ENCODE results near the gene FMNL1.

Gene FMNL1

DNA sequence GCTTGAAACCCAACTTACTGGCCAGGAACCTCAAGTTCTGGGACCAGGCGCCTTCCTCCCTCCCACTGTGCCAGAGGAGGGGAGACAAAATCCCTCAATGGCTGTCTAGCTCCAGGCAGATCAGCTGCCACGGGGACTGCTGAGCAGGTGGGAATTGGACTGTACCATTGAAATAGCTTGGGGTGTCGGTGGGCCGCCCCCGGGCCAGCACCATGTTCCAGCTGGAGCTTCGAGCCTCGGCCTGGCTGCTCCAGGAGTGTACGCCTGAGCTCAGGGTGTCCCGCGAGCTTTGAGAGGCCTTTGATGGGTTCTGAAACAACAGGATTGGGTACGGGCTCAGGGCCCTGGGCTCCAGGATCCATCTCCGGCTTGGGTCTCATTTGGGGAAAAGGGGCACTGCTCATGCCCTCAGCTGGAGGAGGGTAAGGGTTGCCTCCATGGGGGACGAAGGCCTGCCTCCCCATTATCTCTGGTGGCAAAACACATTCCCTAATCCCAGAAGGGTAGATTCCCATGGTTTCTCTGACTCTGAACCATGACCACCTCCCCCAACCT, 44.8 kb downstream of the FMNL1 start:
- Histone ChIP-seq H3K27ac (ENCODE audit: low read depth, low read length) (peak overlapping the region; percentile 32), H3K4me1 (ENCODE audit: control insufficient read depth in 1 of 2, insufficient read depth in 2 of 2, low read length in 2 of 2) (peaks cover 43 to 45% of the 10 kb centered on the region in 2 donors), H3K9me3 (ENCODE audit: control insufficient read depth in 1 of 2, low read length in 2 of 2) (no peaks in the 10 kb centered on the region), H3K36me3 (ENCODE audit: control insufficient read depth in 1 of 2, insufficient read depth in 2 of 2, low read length in 2 of 2) (peaks cover 40 to 74% of the 10 kb centered on the region in 2 donors), H3K4me3 (ENCODE audit: low read depth in 1 of 2, low read length in 2 of 2) (no peak overlapping the region), H3K27me3 (ENCODE audit: control insufficient read depth in 1 of 2, insufficient read depth in 2 of 2, low read length in 2 of 2) (no peaks in the 10 kb centered on the region), H3K9ac (ENCODE audit: low read depth in 1 of 2, low read length in 2 of 2) (peak overlapping the region in 1 of 2 donors; percentile 15)

- no peak overlapping the region for H3K27ac ChIP-seq (ENCODE audit: low read depth, low read length)
- no peaks in the 10 kb centered on the region for H3K9me3 ChIP-seq (ENCODE audit: control insufficient read depth in 1 of 2, low read length in 2 of 2)
- H3K27me3 ChIP-seq (ENCODE audit: control insufficient read depth in 1 of 2, insufficient read depth in 2 of 2, low read length in 2 of 2), result no peaks in the 10 kb centered on the region
- H3K36me3 ChIP-seq (ENCODE audit: control insufficient read depth in 1 of 2, insufficient read depth in 2 of 2, low read length in 2 of 2), result peaks cover 40 to 80% of the 10 kb centered on the region in 2 donors
- peaks cover 37 to 39% of the 10 kb centered on the region in 2 donors for H3K4me1 ChIP-seq (ENCODE audit: control insufficient read depth in 1 of 2, insufficient read depth in 2 of 2, low read length in 2 of 2)
- H3K4me3 ChIP-seq (ENCODE audit: low read depth in 1 of 2, low read length in 2 of 2), result no peak overlapping the region
- no peak overlapping the region for H3K9ac ChIP-seq (ENCODE audit: low read depth in 1 of 2, low read length in 2 of 2)
These were observed 45.9 kb downstream of the FMNL1 start for GRCh38 chr17:45267436-45268055.

DNA sequence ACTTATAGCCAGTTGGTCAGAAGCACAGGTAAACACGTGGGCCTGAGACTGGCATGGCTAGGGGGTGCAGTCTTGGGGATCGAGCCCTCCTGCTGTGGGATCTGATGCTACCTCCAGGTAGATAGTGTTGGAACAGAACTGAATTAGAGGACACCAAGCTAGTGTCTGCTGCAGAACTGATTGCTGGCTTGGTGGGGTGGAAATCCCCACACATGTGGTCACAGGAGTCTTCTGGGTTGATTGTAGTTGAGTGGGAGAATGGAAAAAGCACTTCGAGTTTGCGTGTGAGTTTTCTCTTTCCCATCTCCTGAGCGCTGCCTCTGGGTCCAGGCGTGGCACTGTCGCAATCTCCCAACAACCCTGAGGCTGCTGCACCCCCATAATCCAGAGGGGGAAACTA, 48.2 kb downstream of the FMNL1 start:
- Histone ChIP-seq H3K9me3 (ENCODE audit: control insufficient read depth in 1 of 2, low read length in 2 of 2) (no peaks in the 10 kb centered on the region), H3K27ac (ENCODE audit: low read depth, low read length) (no peak overlapping the region), H3K9ac (ENCODE audit: low read depth in 1 of 2, low read length in 2 of 2) (no peak overlapping the region), H3K4me3 (ENCODE audit: low read depth in 1 of 2, low read length in 2 of 2) (no peak overlapping the region), H3K4me1 (ENCODE audit: control insufficient read depth in 1 of 2, insufficient read depth in 2 of 2, low read length in 2 of 2) (peaks cover 15% of the 10 kb centered on the region in 2 donors), H3K36me3 (ENCODE audit: control insufficient read depth in 1 of 2, insufficient read depth in 2 of 2, low read length in 2 of 2) (peaks cover 42 to 81% of the 10 kb centered on the region in 2 donors), H3K27me3 (ENCODE audit: control insufficient read depth in 1 of 2, insufficient read depth in 2 of 2, low read length in 2 of 2) (no peaks in the 10 kb centered on the region)

- Histone ChIP-seq H3K9me3 (ENCODE audit: control insufficient read depth in 1 of 2, low read length in 2 of 2) (no peaks in the 10 kb centered on the region), H3K27me3 (ENCODE audit: control insufficient read depth in 1 of 2, insufficient read depth in 2 of 2, low read length in 2 of 2) (no peaks in the 10 kb centered on the region), H3K36me3 (ENCODE audit: control insufficient read depth in 1 of 2, insufficient read depth in 2 of 2, low read length in 2 of 2) (peaks cover 41 to 78% of the 10 kb centered on the region in 2 donors), H3K4me1 (ENCODE audit: control insufficient read depth in 1 of 2, insufficient read depth in 2 of 2, low read length in 2 of 2) (peaks cover 10 to 12% of the 10 kb centered on the region in 2 donors), H3K4me3 (ENCODE audit: low read depth in 1 of 2, low read length in 2 of 2) (no peak overlapping the region), H3K9ac (ENCODE audit: low read depth in 1 of 2, low read length in 2 of 2) (no peak overlapping the region), H3K27ac (ENCODE audit: low read depth, low read length) (no peak overlapping the region)
These were observed 49.2 kb downstream of the FMNL1 start for GRCh38 chr17:45270828-45271418.

DNA sequence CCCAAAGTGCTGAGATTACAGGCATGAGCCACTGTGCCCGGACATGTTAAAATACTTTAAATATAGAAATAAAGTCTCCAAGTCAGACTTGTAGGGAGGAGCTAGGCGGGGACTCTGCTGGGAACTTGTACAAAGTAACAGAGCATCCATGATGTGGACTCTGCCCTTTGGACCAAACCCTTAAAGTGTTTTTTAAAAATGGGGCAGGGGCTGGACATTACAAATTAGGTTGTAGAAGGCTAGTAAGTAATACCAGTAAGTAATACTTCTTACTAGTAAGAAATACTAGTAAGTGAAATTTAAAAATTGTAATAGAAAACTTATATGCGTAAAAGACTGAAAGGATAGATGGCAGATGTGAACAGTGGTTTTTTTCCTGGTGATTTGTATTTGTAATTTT, 49.9 kb downstream of the FMNL1 start:
- Histone ChIP-seq H3K4me1 (ENCODE audit: control insufficient read depth in 1 of 2, insufficient read depth in 2 of 2, low read length in 2 of 2) (peaks cover 9 to 10% of the 10 kb centered on the region in 2 donors), H3K27me3 (ENCODE audit: control insufficient read depth in 1 of 2, insufficient read depth in 2 of 2, low read length in 2 of 2) (no peaks in the 10 kb centered on the region), H3K9me3 (ENCODE audit: control insufficient read depth in 1 of 2, low read length in 2 of 2) (no peaks in the 10 kb centered on the region), H3K27ac (ENCODE audit: low read depth, low read length) (no peak overlapping the region), H3K4me3 (ENCODE audit: low read depth in 1 of 2, low read length in 2 of 2) (no peak overlapping the region), H3K36me3 (ENCODE audit: control insufficient read depth in 1 of 2, insufficient read depth in 2 of 2, low read length in 2 of 2) (peaks cover 38 to 72% of the 10 kb centered on the region in 2 donors), H3K9ac (ENCODE audit: low read depth in 1 of 2, low read length in 2 of 2) (no peak overlapping the region)

DNA sequence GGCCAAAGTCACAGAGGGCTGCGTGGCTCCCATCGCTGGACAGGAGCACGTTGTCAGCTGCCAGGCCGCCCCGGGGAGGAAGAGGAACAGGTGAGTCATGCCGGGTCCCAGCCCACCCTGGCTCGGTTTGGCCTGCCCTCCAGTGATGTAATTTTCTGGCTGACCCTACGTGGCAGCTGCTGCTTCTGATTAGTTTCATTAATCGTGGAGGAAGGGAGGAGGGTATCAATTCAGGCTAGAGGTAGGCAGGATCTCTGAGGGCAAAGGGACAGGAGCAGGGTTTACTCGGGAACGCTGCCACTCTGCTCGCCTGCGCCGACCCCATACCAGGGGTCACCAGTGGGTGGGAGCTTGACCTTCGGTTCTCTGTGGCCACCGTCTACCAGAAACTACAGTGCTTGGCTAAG, 51.9 kb downstream of the FMNL1 start:
- no peak overlapping the region for H3K9ac ChIP-seq (ENCODE audit: low read depth in 1 of 2, low read length in 2 of 2)
- no peak overlapping the region for H3K4me3 ChIP-seq (ENCODE audit: low read depth in 1 of 2, low read length in 2 of 2)
- H3K27ac ChIP-seq (ENCODE audit: low read depth, low read length), result no peak overlapping the region
- no peaks in the 10 kb centered on the region for H3K9me3 ChIP-seq (ENCODE audit: control insufficient read depth in 1 of 2, low read length in 2 of 2)
- H3K27me3 ChIP-seq (ENCODE audit: control insufficient read depth in 1 of 2, insufficient read depth in 2 of 2, low read length in 2 of 2), result no peaks in the 10 kb centered on the region
- peaks cover 19 to 20% of the 10 kb centered on the region in 2 donors for H3K4me1 ChIP-seq (ENCODE audit: control insufficient read depth in 1 of 2, insufficient read depth in 2 of 2, low read length in 2 of 2)
- H3K36me3 ChIP-seq (ENCODE audit: control insufficient read depth in 1 of 2, insufficient read depth in 2 of 2, low read length in 2 of 2), result peaks cover 27 to 52% of the 10 kb centered on the region in 2 donors

GRCh38 chr17:45274033-45274432, 52.3 kb downstream of the FMNL1 start:
- peaks cover 27 to 48% of the 10 kb centered on the region in 2 donors for H3K36me3 ChIP-seq (ENCODE audit: control insufficient read depth in 1 of 2, insufficient read depth in 2 of 2, low read length in 2 of 2)
- no peaks in the 10 kb centered on the region for H3K27me3 ChIP-seq (ENCODE audit: control insufficient read depth in 1 of 2, insufficient read depth in 2 of 2, low read length in 2 of 2)
- no peak overlapping the region for H3K4me3 ChIP-seq (ENCODE audit: low read depth in 1 of 2, low read length in 2 of 2)
- peaks cover 23% of the 10 kb centered on the region in 2 donors for H3K4me1 ChIP-seq (ENCODE audit: control insufficient read depth in 1 of 2, insufficient read depth in 2 of 2, low read length in 2 of 2)
- H3K9ac ChIP-seq (ENCODE audit: low read depth in 1 of 2, low read length in 2 of 2), result no peak overlapping the region
- no peak overlapping the region for H3K27ac ChIP-seq (ENCODE audit: low read depth, low read length)
- no peaks in the 10 kb centered on the region for H3K9me3 ChIP-seq (ENCODE audit: control insufficient read depth in 1 of 2, low read length in 2 of 2)

GRCh38 chr17:45276031-45276430, 54.3 kb downstream of the FMNL1 start:
- Histone ChIP-seq H3K36me3 (ENCODE audit: control insufficient read depth in 1 of 2, insufficient read depth in 2 of 2, low read length in 2 of 2) (peaks cover 19 to 32% of the 10 kb centered on the region in 2 donors), H3K27ac (ENCODE audit: low read depth, low read length) (no peak overlapping the region), H3K9ac (ENCODE audit: low read depth in 1 of 2, low read length in 2 of 2) (peak overlapping the region in 1 of 2 donors; percentile 18), H3K4me1 (ENCODE audit: control insufficient read depth in 1 of 2, insufficient read depth in 2 of 2, low read length in 2 of 2) (peaks cover 23% of the 10 kb centered on the region in 2 donors), H3K4me3 (ENCODE audit: low read depth in 1 of 2, low read length in 2 of 2) (no peak overlapping the region), H3K9me3 (ENCODE audit: control insufficient read depth in 1 of 2, low read length in 2 of 2) (no peaks in the 10 kb centered on the region), H3K27me3 (ENCODE audit: control insufficient read depth in 1 of 2, insufficient read depth in 2 of 2, low read length in 2 of 2) (no peaks in the 10 kb centered on the region)

GRCh38 chr17:45277216-45277849, 55.6 kb downstream of the FMNL1 start:
- Histone ChIP-seq H3K9me3 (ENCODE audit: control insufficient read depth in 1 of 2, low read length in 2 of 2) (no peaks in the 10 kb centered on the region), H3K4me1 (ENCODE audit: control insufficient read depth in 1 of 2, insufficient read depth in 2 of 2, low read length in 2 of 2) (peaks cover 23% of the 10 kb centered on the region in 2 donors), H3K27ac (ENCODE audit: low read depth, low read length) (peak overlapping the region; percentile 15), H3K4me3 (ENCODE audit: low read depth in 1 of 2, low read length in 2 of 2) (peak overlapping the region in 1 of 2 donors; percentile 42), H3K27me3 (ENCODE audit: control insufficient read depth in 1 of 2, insufficient read depth in 2 of 2, low read length in 2 of 2) (no peaks in the 10 kb centered on the region), H3K9ac (ENCODE audit: low read depth in 1 of 2, low read length in 2 of 2) (no peak overlapping the region), H3K36me3 (ENCODE audit: control insufficient read depth in 1 of 2, insufficient read depth in 2 of 2, low read length in 2 of 2) (peaks cover 19 to 32% of the 10 kb centered on the region in 2 donors)

- peak overlapping the region; percentile 26 for H3K27ac ChIP-seq (ENCODE audit: low read depth, low read length)
- no peaks in the 10 kb centered on the region for H3K9me3 ChIP-seq (ENCODE audit: control insufficient read depth in 1 of 2, low read length in 2 of 2)
- no peak overlapping the region for H3K4me3 ChIP-seq (ENCODE audit: low read depth in 1 of 2, low read length in 2 of 2)
- no peak overlapping the region for H3K9ac ChIP-seq (ENCODE audit: low read depth in 1 of 2, low read length in 2 of 2)
- H3K4me1 ChIP-seq (ENCODE audit: control insufficient read depth in 1 of 2, insufficient read depth in 2 of 2, low read length in 2 of 2), result peaks cover 23% of the 10 kb centered on the region in 2 donors
- H3K27me3 ChIP-seq (ENCODE audit: control insufficient read depth in 1 of 2, insufficient read depth in 2 of 2, low read length in 2 of 2), result no peaks in the 10 kb centered on the region
- H3K36me3 ChIP-seq (ENCODE audit: control insufficient read depth in 1 of 2, insufficient read depth in 2 of 2, low read length in 2 of 2), result peaks cover 19 to 33% of the 10 kb centered on the region in 2 donors
These were observed 56.3 kb downstream of the FMNL1 start for GRCh38 chr17:45277992-45278391.
